ENCODE results near the gene ROR2. TPM values are rescaled to one million over a fixed set of nuclear protein-coding genes. Genes with fewer than 3 reads are reported as not detected.

Gene ROR2
- total RNA-seq, 1 experiment from 2014 or later = 2.7 TPM

DNA sequence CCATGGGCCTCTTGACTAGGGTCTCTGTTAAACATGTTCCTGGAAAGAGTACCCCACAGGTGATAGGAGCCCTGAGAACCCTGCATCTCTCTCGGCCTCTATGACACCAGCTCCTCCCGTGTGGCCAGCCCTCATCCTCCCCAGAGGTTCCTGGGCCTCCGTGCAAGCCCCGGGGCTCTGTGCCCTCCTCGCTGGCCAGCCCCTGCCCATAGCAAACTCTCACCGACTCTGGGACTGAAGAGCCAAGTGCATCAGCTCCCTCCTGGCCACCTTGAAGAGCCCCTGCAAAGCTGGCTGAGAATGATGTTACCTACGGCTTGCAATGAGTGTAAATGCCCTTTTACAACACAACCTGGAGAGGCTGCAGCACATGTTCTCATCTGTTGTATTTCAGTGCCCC is 224.4 kb downstream of the ROR2 start:
- H3K4me3 Mint-ChIP-seq = no peak overlapping the region; a peak in 1 of 5 replicates
- Histone ChIP-seq H3K23me2 (ENCODE audit: insufficient read length, low read depth, low read length, poor library complexity, severe bottlenecking) (no peaks in the 10 kb centered on the region), H4K20me1 (ENCODE audit: control insufficient read depth, insufficient read depth, insufficient read length) (no peaks in the 10 kb centered on the region), H4K5ac (ENCODE audit: insufficient read length, low read depth, low read length) (no peak overlapping the region), H3K14ac (ENCODE audit: insufficient read depth, low read length) (no peak overlapping the region), H3K18ac (ENCODE audit: insufficient read length, low read depth, low read length) (no peak overlapping the region), H2BK15ac (ENCODE audit: low read depth, low read length) (no peak overlapping the region), H3K9ac (ENCODE audit: extremely low read depth, insufficient read length, low read length) (no peak overlapping the region), H3T11ph (ENCODE audit: low read length) (no peak overlapping the region), H2BK12ac (ENCODE audit: insufficient read length, low read depth, low read length) (no peak overlapping the region), H3K27me3 (ENCODE audit: insufficient read depth, low read length) (no peaks in the 10 kb centered on the region), H3K79me1 (ENCODE audit: insufficient read depth, low read depth, low read length, poor library complexity, severe bottlenecking) (no peaks in the 10 kb centered on the region), H3K27ac (ENCODE audit: insufficient read length, low read depth, low read length) (no peak overlapping the region), H4K8ac (replicated peaks; ENCODE audit: insufficient read length, low read depth, low read length) (no peak overlapping the region), H3K56ac (ENCODE audit: insufficient read length, low read depth, low read length) (no peak overlapping the region), H4K91ac (ENCODE audit: insufficient read length, low read depth, low read length) (no peak overlapping the region), H2BK120ac (ENCODE audit: low read depth, low read length, poor library complexity, severe bottlenecking) (no peak overlapping the region), H3K4me1 (ENCODE audit: insufficient read depth, low read length) (no peaks in the 10 kb centered on the region), H3K23ac (ENCODE audit: insufficient read length, low read depth, low read length) (no peak overlapping the region), H2BK5ac (ENCODE audit: insufficient read length, low read length) (no peak overlapping the region), H2BK20ac (ENCODE audit: low read depth, low read length, poor library complexity, severe bottlenecking) (no peak overlapping the region), H3K9me3 (ENCODE audit: control insufficient read depth, low read depth, low read length) (no peaks in the 10 kb centered on the region), H3K4me2 (ENCODE audit: insufficient read depth, insufficient read length, low read length) (no peak overlapping the region), H2AFZ (ENCODE audit: low read length) (no peak overlapping the region), H2AK5ac (ENCODE audit: insufficient read length, low read length) (no peak overlapping the region), H3K4ac (ENCODE audit: low read depth, low read length) (no peak overlapping the region), H3K79me2 (ENCODE audit: insufficient read depth, low read length) (no peaks in the 10 kb centered on the region)
- no peak overlapping the region for H3K27ac Mint-ChIP-seq
- H3K4me1 Mint-ChIP-seq = peaks cover 3 to 18% of the 10 kb centered on the region in 2 experiments; a peak in 2 of 4 replicates
- no CpG with 5 or more reads among the region's 7 CpGs for WGBS (ENCODE audit: extremely low coverage, insufficient read length, low lambda C conversion rate)
- H3K27me3 Mint-ChIP-seq (ENCODE audit: low read depth) = no peaks in the 10 kb centered on the region
- H3K36me3 Mint-ChIP-seq (ENCODE audit: insufficient read depth in 1 of 3, low read depth in 3 of 3) = 0 out of 7 replicates have a peak, but pooled peaks cover 0 to 4% (median 0%) of the 10 kb centered on the region in 3 experiments
- TF ChIP-seq, protein P1, sequence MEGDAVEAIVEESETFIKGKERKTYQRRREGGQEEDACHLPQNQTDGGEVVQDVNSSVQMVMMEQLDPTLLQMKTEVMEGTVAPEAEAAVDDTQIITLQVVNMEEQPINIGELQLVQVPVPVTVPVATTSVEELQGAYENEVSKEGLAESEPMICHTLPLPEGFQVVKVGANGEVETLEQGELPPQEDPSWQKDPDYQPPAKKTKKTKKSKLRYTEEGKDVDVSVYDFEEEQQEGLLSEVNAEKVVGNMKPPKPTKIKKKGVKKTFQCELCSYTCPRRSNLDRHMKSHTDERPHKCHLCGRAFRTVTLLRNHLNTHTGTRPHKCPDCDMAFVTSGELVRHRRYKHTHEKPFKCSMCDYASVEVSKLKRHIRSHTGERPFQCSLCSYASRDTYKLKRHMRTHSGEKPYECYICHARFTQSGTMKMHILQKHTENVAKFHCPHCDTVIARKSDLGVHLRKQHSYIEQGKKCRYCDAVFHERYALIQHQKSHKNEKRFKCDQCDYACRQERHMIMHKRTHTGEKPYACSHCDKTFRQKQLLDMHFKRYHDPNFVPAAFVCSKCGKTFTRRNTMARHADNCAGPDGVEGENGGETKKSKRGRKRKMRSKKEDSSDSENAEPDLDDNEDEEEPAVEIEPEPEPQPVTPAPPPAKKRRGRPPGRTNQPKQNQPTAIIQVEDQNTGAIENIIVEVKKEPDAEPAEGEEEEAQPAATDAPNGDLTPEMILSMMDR (conservative IDR thresholded peaks at IDR 0.05) = no peak
- H3K9me3 Mint-ChIP-seq = no peaks in the 10 kb centered on the region
- no peak for DNase-seq
